Astrocyte (in vitro differentiated cells and primary cell): ENCODE measurements around the gene EGR1. TPM values are rescaled to one million over a fixed set of nuclear protein-coding genes. Genes with fewer than 3 reads are reported as not detected.

Experiments used
- DNase-seq: peaks from one replicate; pipeline ENCODE4 v3.0.0-alpha.2; 2010; ENCODE audit warnings: low read depth
- FAIRE-seq: peaks from 2 replicates; lab custom pipeline; 2011; peaks lifted over from hg19 to GRCh38; lab: Jason Lieb, UNC
- H2AFZ ChIP-seq: 2 replicates; pipeline ENCODE4 v1.6.0; 2012; ENCODE audit warnings: low read depth, low read length, inconsistent platforms
- H3K27ac ChIP-seq: 2 replicates; pipeline ENCODE4 v1.5.1; 2011; ENCODE audit warnings: low read depth, low read length, inconsistent platforms
- H3K27me3 ChIP-seq: 2 replicates; pipeline ENCODE4 v1.6.0; 2011; ENCODE audit warnings: low read length, inconsistent platforms; ENCODE audit not compliant: insufficient read depth
- H3K36me3 ChIP-seq: 2 replicates; pipeline ENCODE4 v1.5.1; 2011; ENCODE audit warnings: low read length, inconsistent platforms; ENCODE audit not compliant: insufficient read depth
- H3K4me1 ChIP-seq: 2 replicates; pipeline ENCODE4 v1.5.1; 2011; ENCODE audit warnings: low read length, inconsistent platforms; ENCODE audit not compliant: insufficient read depth
- H3K4me2 ChIP-seq: 2 replicates; pipeline ENCODE4 v1.6.0; 2012; ENCODE audit warnings: low read length, inconsistent platforms
- H3K4me3 ChIP-seq: 2 replicates; pipeline ENCODE4 v1.5.1; 2011; ENCODE audit warnings: low read depth, mild to moderate bottlenecking, low read length, inconsistent platforms; ENCODE audit not compliant: insufficient read depth
- H3K79me2 ChIP-seq: 2 replicates; pipeline ENCODE4 v1.6.0; 2012; ENCODE audit warnings: mild to moderate bottlenecking, low read length, inconsistent platforms; ENCODE audit not compliant: insufficient read depth
- H3K9ac ChIP-seq: 2 replicates; pipeline ENCODE4 v1.6.0; 2012; ENCODE audit warnings: mild to moderate bottlenecking, low read length, inconsistent platforms
- H3K9me3 ChIP-seq: 2 replicates; pipeline ENCODE4 v1.5.1; 2012; ENCODE audit warnings: low read depth, mild to moderate bottlenecking, low read length, inconsistent platforms; ENCODE audit not compliant: insufficient read depth
- H4K20me1 ChIP-seq: 2 replicates; pipeline ENCODE4 v1.6.0; 2012; ENCODE audit warnings: low read length, inconsistent platforms; ENCODE audit not compliant: insufficient read depth
- H3K27ac Mint-ChIP-seq: one replicate; pipeline ENCODE4 v1.8.0; 2021; ENCODE audit warnings: mild to moderate bottlenecking, mixed read lengths; ENCODE audit not compliant: unreplicated experiment
- H3K27me3 Mint-ChIP-seq: one replicate; pipeline ENCODE4 v1.8.0; 2021; ENCODE audit warnings: low read depth, mixed read lengths; ENCODE audit not compliant: unreplicated experiment
- H3K36me3 Mint-ChIP-seq: one replicate; pipeline ENCODE4 v1.8.0; 2021; ENCODE audit warnings: low read depth, mixed read lengths; ENCODE audit not compliant: unreplicated experiment
- H3K4me1 Mint-ChIP-seq: one replicate; pipeline ENCODE4 v1.8.0; 2021; ENCODE audit warnings: low read depth, mixed read lengths; ENCODE audit not compliant: unreplicated experiment
- H3K4me3 Mint-ChIP-seq: one replicate; pipeline ENCODE4 v1.8.0; 2021; ENCODE audit warnings: mild to moderate bottlenecking, moderate library complexity, mixed read lengths; ENCODE audit not compliant: unreplicated experiment
- H3K9me3 Mint-ChIP-seq: one replicate; pipeline ENCODE4 v1.8.0; 2021; ENCODE audit warnings: mild to moderate bottlenecking, mixed read lengths; ENCODE audit not compliant: unreplicated experiment
- EZH2 ChIP-seq: IDR thresholded peaks from 2 replicates; pipeline ENCODE4 v1.6.1; 2012; ENCODE audit warnings: mild to moderate bottlenecking, low read length, inconsistent platforms; ENCODE audit not compliant: insufficient read depth
- total RNA-seq: library from RNA; stranded (reverse); gene quantifications from 2 replicates; pipeline ENCODE4 v1.2.1, GENCODE V29; 2021
- TF ChIP-seq, protein P1 (sequence below): IDR thresholded peaks from 2 replicates; pipeline ENCODE4 v1.5.1; 2011; ENCODE audit warnings: low read depth, mild to moderate bottlenecking, inconsistent platforms, low read length, moderate library complexity; ENCODE audit not compliant: insufficient read depth

The EGR1 gene
- total RNA-seq, 1 donor from 2014 or later, result 31.5 TPM

DNA sequence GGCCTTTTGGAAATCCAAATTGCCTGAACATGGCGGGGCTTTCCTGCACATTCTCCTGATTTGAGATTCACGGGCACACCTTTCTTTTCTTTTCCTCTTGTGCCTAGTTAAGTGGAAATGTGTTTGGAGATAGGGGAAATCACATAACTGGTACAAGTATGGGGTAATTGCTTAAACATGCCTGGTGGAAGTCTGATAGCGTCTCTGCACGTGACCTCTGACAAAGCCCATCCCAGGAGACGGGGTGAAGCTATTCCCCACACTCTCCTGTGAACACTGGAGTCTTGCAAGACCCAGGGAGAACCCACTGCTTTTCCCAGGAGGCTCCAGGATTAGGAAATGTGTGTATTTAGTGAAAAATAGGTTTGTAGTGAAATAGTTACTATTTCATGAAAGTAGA, 29.3 kb upstream of the EGR1 start:
- no peak for FAIRE-seq

DNA sequence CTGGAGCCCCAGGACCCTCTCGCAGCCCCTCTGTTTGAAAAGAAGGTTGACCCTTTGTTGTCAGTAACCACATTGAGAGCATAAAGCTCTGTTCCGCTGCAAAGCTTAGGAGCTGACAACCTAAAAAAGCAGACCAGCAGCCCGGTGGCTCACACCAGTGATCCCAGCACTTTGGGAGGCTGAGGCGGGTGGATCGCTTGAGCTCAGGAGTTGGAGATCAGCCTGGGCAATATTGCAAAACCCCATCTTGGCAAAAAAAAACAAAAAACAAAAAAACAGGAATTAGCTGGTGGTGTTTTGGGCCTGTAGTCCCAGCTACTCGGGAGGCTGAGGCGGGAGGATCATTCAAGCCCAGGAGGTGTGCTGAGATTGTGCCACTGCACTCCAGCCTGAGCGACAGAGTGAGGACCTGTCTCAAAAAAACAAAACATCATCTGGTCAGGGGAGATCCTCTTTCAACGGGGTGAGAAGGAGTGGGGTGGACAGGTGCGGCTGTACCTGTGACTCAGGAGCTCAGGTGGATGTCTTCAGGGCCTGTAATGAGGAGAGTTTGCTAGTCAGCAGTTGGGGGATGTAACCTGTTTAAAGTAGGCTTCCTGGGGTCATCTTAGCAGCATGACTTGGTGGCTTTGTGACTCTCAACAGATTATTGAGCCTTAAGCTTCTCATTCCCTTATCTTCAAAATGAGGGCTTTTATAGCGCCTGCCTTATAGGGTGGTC, 27.1 kb upstream of the EGR1 start:
- Histone ChIP-seq H3K4me2 (peak overlapping the region; percentile 87), H3K4me1 (peaks cover 17% of the 10 kb centered on the region), H2AFZ (peak overlapping the region; percentile 41), H3K9me3 (no peaks in the 10 kb centered on the region), H3K4me3 (peak overlapping the region; percentile 65), H3K27me3 (no peaks in the 10 kb centered on the region), H3K9ac (peak overlapping the region; percentile 73), H3K27ac (no peak overlapping the region), H4K20me1 (no peaks in the 10 kb centered on the region), H3K36me3 (peaks cover 18% of the 10 kb centered on the region), H3K79me2 (no peaks in the 10 kb centered on the region)
- no peak for FAIRE-seq
- TF ChIP-seq, protein P1, sequence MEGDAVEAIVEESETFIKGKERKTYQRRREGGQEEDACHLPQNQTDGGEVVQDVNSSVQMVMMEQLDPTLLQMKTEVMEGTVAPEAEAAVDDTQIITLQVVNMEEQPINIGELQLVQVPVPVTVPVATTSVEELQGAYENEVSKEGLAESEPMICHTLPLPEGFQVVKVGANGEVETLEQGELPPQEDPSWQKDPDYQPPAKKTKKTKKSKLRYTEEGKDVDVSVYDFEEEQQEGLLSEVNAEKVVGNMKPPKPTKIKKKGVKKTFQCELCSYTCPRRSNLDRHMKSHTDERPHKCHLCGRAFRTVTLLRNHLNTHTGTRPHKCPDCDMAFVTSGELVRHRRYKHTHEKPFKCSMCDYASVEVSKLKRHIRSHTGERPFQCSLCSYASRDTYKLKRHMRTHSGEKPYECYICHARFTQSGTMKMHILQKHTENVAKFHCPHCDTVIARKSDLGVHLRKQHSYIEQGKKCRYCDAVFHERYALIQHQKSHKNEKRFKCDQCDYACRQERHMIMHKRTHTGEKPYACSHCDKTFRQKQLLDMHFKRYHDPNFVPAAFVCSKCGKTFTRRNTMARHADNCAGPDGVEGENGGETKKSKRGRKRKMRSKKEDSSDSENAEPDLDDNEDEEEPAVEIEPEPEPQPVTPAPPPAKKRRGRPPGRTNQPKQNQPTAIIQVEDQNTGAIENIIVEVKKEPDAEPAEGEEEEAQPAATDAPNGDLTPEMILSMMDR, result no peak
- TF ChIP-seq EZH2, result no peak
- Mint-ChIP-seq H3K27me3 (peaks cover 1% of the 10 kb centered on the region), H3K4me3 (peak overlapping the region; percentile 89), H3K4me1 (no peaks in the 10 kb centered on the region), H3K9me3 (no peaks in the 10 kb centered on the region), H3K36me3 (peaks cover 8% of the 10 kb centered on the region), H3K27ac (no peak overlapping the region)
- DNase-seq, result no peak

More for the DNA sequence above, 29.3 kb upstream of the EGR1 start:
- no peak overlapping the region for H3K9ac ChIP-seq
- Mint-ChIP-seq H3K27me3 (peaks cover 1% of the 10 kb centered on the region), H3K4me3 (no peak overlapping the region), H3K4me1 (no peaks in the 10 kb centered on the region), H3K36me3 (peaks cover 8% of the 10 kb centered on the region), H3K27ac (no peak overlapping the region), H3K9me3 (no peaks in the 10 kb centered on the region)
- TF ChIP-seq, protein P1, result no peak
- TF ChIP-seq EZH2, result no peak
- H3K4me1 ChIP-seq, result peaks cover 17% of the 10 kb centered on the region
- no peak overlapping the region for H3K4me3 ChIP-seq
- H3K27ac ChIP-seq, result no peak overlapping the region
- peaks cover 26% of the 10 kb centered on the region for H3K36me3 ChIP-seq
- H3K9me3 ChIP-seq, result no peaks in the 10 kb centered on the region
- no peaks in the 10 kb centered on the region for H3K79me2 ChIP-seq
- DNase-seq, result no peak
- no peak overlapping the region for H3K4me2 ChIP-seq
- no peak overlapping the region for H2AFZ ChIP-seq
- no peaks in the 10 kb centered on the region for H4K20me1 ChIP-seq
- no peaks in the 10 kb centered on the region for H3K27me3 ChIP-seq
